ENCODE data around the gene CRY2.

Gene CRY2

GRCh38 chr11:45886816-45887520, 39.7 kb downstream of the CRY2 start:
- TF ChIP-seq CTCF (IDR thresholded peaks at IDR 0.05; ENCODE audit: low read depth, low read length, poor library complexity, severe bottlenecking) (no peak), EZH2phosphoT487 (IDR thresholded peaks at IDR 0.05; ENCODE audit: borderline replicate concordance, low read length) (no peak)
- H3K4me1 ChIP-seq (ENCODE audit: control insufficient read depth, low read length): peaks cover 8% of the 10 kb centered on the region
- H3K4me3 ChIP-seq (ENCODE audit: low read length): no peak overlapping the region
- H3K27me3 ChIP-seq (ENCODE audit: control insufficient read depth, low read length): 0 out of 2 replicates have a peak, but pooled peaks cover 7% of the 10 kb centered on the region
- no peaks in the 10 kb centered on the region for H3F3A ChIP-seq (ENCODE audit: control insufficient read depth, insufficient read depth)
- H3K4me2 ChIP-seq (ENCODE audit: low read length): no peak overlapping the region
- H3K9me3 ChIP-seq (ENCODE audit: control insufficient read depth, insufficient read depth, low read length): no peaks in the 10 kb centered on the region
- H3K27ac ChIP-seq (ENCODE audit: low read depth, low read length): no peak overlapping the region
- H3K36me3 ChIP-seq (ENCODE audit: control insufficient read depth, low read length): no peaks in the 10 kb centered on the region
- H3K9me2 ChIP-seq (replicated peaks; ENCODE audit: control insufficient read depth, low read length): no peaks in the 10 kb centered on the region
- H4K20me1 ChIP-seq (ENCODE audit: control insufficient read depth, insufficient read depth, low read depth, low read length): 0 out of 2 replicates have a peak, but pooled peaks cover 5% of the 10 kb centered on the region
- H3K79me2 ChIP-seq (ENCODE audit: control insufficient read depth, low read length): no peaks in the 10 kb centered on the region

GRCh38 chr11:45887587-45887986, 40.3 kb downstream of the CRY2 start:
- peaks cover 8% of the 10 kb centered on the region for H3K4me1 ChIP-seq (ENCODE audit: control insufficient read depth, low read length)
- no peak for TF ChIP-seq EZH2phosphoT487 (IDR thresholded peaks at IDR 0.05; ENCODE audit: borderline replicate concordance, low read length)
- no peak for TF ChIP-seq CTCF (IDR thresholded peaks at IDR 0.05; ENCODE audit: low read depth, low read length, poor library complexity, severe bottlenecking)
- no peak overlapping the region for H3K4me3 ChIP-seq (ENCODE audit: low read length)
- no peak overlapping the region for H3K4me2 ChIP-seq (ENCODE audit: low read length)
- no peaks in the 10 kb centered on the region for H3F3A ChIP-seq (ENCODE audit: control insufficient read depth, insufficient read depth)
- 0 out of 2 replicates have a peak, but pooled peaks cover 5% of the 10 kb centered on the region for H4K20me1 ChIP-seq (ENCODE audit: control insufficient read depth, insufficient read depth, low read depth, low read length)
- H3K9me3 ChIP-seq (ENCODE audit: control insufficient read depth, insufficient read depth, low read length): no peaks in the 10 kb centered on the region
- no peaks in the 10 kb centered on the region for H3K36me3 ChIP-seq (ENCODE audit: control insufficient read depth, low read length)
- H3K79me2 ChIP-seq (ENCODE audit: control insufficient read depth, low read length): no peaks in the 10 kb centered on the region
- no peak overlapping the region for H3K27ac ChIP-seq (ENCODE audit: low read depth, low read length)
- H3K27me3 ChIP-seq (ENCODE audit: control insufficient read depth, low read length): 0 out of 2 replicates have a peak, but pooled peaks cover 7% of the 10 kb centered on the region
- no peaks in the 10 kb centered on the region for H3K9me2 ChIP-seq (replicated peaks; ENCODE audit: control insufficient read depth, low read length)

- no peak overlapping the region for H3K4me2 ChIP-seq (ENCODE audit: low read length)
- no peak overlapping the region for H3K4me3 ChIP-seq (ENCODE audit: low read length)
- 0 out of 2 replicates have a peak, but pooled peaks cover 5% of the 10 kb centered on the region for H4K20me1 ChIP-seq (ENCODE audit: control insufficient read depth, insufficient read depth, low read depth, low read length)
- H3K79me2 ChIP-seq (ENCODE audit: control insufficient read depth, low read length): no peaks in the 10 kb centered on the region
- H3K36me3 ChIP-seq (ENCODE audit: control insufficient read depth, low read length): no peaks in the 10 kb centered on the region
- H3K27me3 ChIP-seq (ENCODE audit: control insufficient read depth, low read length): 0 out of 2 replicates have a peak, but pooled peaks cover 7% of the 10 kb centered on the region
- H3K9me2 ChIP-seq (replicated peaks; ENCODE audit: control insufficient read depth, low read length): no peaks in the 10 kb centered on the region
- TF ChIP-seq EZH2phosphoT487 (IDR thresholded peaks at IDR 0.05; ENCODE audit: borderline replicate concordance, low read length): no peak
- no peak for TF ChIP-seq CTCF (IDR thresholded peaks at IDR 0.05; ENCODE audit: low read depth, low read length, poor library complexity, severe bottlenecking)
- H3K9me3 ChIP-seq (ENCODE audit: control insufficient read depth, insufficient read depth, low read length): no peaks in the 10 kb centered on the region
- peaks cover 8% of the 10 kb centered on the region for H3K4me1 ChIP-seq (ENCODE audit: control insufficient read depth, low read length)
- no peaks in the 10 kb centered on the region for H3F3A ChIP-seq (ENCODE audit: control insufficient read depth, insufficient read depth)
- no peak overlapping the region for H3K27ac ChIP-seq (ENCODE audit: low read depth, low read length)
These were observed 42.3 kb downstream of the CRY2 start for GRCh38 chr11:45889555-45889954.
